ENCODE data around the gene CGB3.
"Not testable (repeated sequence)": the region's sequence is repeated elsewhere in the genome, so short reads cannot be mapped to it uniquely, and the experiment has no call there.

- TF ChIP-seq EZH2 (IDR thresholded peaks at IDR 0.05); SIN3A (IDR thresholded peaks at IDR 0.05; ENCODE audit: low read depth); POLR2A (IDR thresholded peaks at IDR 0.05; ENCODE audit: borderline replicate concordance, extremely low read depth, insufficient read depth, insufficient read length); CTCF (IDR thresholded peaks at IDR 0.05 in 2 of 3, conservative IDR thresholded peaks at IDR 0.05 in 1 of 3; ENCODE audit: borderline replicate concordance in 1 of 3, insufficient read depth in 1 of 3, low read depth in 2 of 3, low read length in 2 of 3); EZH2phosphoT487 (IDR thresholded peaks at IDR 0.05; ENCODE audit: borderline replicate concordance); POLR2AphosphoS5 (IDR thresholded peaks at IDR 0.05; ENCODE audit: low read depth, low read length); ZNF274 (IDR thresholded peaks at IDR 0.05; ENCODE audit: low read depth, low read length); ATF3 (IDR thresholded peaks at IDR 0.05); YY1 (IDR thresholded peaks at IDR 0.05; ENCODE audit: extremely low read depth, insufficient replicate concordance, low read depth, low read length); REST (IDR thresholded peaks at IDR 0.05; ENCODE audit: low read depth): not testable (repeated sequence)
Measured at GRCh38 chr19:49049011-49049410, 24.9 kb upstream of the CGB3 start, which contains the start of gene CGB8.

All from HCT116 (cell line).